ENCODE measurements around the gene CLDN24. TPM values are rescaled to one million over a fixed set of nuclear protein-coding genes. Genes with fewer than 3 reads are reported as not detected.

Gene CLDN24
- total and polyA plus RNA-seq, 2 experiments from 2014 or later, result not detected

DNA sequence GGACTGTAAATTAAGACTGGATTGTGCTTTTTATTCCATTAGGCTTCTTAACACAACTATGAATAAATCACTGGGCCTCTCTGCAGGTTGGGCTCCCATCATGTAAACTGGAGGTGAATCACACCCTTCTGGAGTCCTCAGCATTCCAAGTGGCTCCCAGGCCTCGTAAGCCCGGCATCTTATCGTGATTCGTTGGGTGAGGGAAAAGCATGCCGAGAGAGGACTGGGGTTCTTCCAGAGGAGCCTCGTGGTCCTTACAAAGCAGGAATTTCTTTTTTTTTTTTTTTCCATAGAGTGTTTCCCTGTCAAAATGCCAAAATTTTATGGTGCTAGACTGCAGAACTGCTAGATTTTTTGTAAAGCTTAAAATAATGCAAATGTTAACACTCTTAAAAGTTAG lies 22.2 kb downstream of the CLDN24 start:
- H3K27ac ChIP-seq, result no peak overlapping the region
- no peaks in the 10 kb centered on the region for H3K36me3 ChIP-seq
- no peaks in the 10 kb centered on the region for H3K9me3 ChIP-seq (ENCODE audit: low read depth)
- TF ChIP-seq, protein P1, sequence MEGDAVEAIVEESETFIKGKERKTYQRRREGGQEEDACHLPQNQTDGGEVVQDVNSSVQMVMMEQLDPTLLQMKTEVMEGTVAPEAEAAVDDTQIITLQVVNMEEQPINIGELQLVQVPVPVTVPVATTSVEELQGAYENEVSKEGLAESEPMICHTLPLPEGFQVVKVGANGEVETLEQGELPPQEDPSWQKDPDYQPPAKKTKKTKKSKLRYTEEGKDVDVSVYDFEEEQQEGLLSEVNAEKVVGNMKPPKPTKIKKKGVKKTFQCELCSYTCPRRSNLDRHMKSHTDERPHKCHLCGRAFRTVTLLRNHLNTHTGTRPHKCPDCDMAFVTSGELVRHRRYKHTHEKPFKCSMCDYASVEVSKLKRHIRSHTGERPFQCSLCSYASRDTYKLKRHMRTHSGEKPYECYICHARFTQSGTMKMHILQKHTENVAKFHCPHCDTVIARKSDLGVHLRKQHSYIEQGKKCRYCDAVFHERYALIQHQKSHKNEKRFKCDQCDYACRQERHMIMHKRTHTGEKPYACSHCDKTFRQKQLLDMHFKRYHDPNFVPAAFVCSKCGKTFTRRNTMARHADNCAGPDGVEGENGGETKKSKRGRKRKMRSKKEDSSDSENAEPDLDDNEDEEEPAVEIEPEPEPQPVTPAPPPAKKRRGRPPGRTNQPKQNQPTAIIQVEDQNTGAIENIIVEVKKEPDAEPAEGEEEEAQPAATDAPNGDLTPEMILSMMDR (IDR thresholded peaks at IDR 0.05; ENCODE audit: low read depth, low read length), result no peak
- no peaks in the 10 kb centered on the region for H3K4me1 ChIP-seq (ENCODE audit: low read depth)
- no peak overlapping the region for H3K4me3 ChIP-seq
- DNase-seq (ENCODE audit: low read depth in 1 of 2, low spot score in 1 of 2), result peak in 1 of 2 donors; percentile 35
- H3K27me3 ChIP-seq, result no peaks in the 10 kb centered on the region

GRCh38 chr4:183299464-183299863 lies 22.8 kb downstream of the CLDN24 start:
- Histone ChIP-seq H3K27me3 (no peaks in the 10 kb centered on the region), H3K27ac (no peak overlapping the region), H3K36me3 (no peaks in the 10 kb centered on the region), H3K4me3 (no peak overlapping the region), H3K4me1 (ENCODE audit: low read depth) (no peaks in the 10 kb centered on the region), H3K9me3 (ENCODE audit: low read depth) (no peaks in the 10 kb centered on the region)
- TF ChIP-seq, protein P1 (IDR thresholded peaks at IDR 0.05; ENCODE audit: low read depth, low read length), result no peak
- no peak for DNase-seq (ENCODE audit: low read depth in 1 of 2, low spot score in 1 of 2)

- Histone ChIP-seq H3K9me3 (ENCODE audit: low read depth) (no peaks in the 10 kb centered on the region), H3K36me3 (no peaks in the 10 kb centered on the region), H3K27me3 (no peaks in the 10 kb centered on the region), H3K4me3 (no peak overlapping the region), H3K27ac (no peak overlapping the region), H3K4me1 (ENCODE audit: low read depth) (no peaks in the 10 kb centered on the region)
- no peak for DNase-seq (ENCODE audit: low read depth in 1 of 2, low spot score in 1 of 2)
- TF ChIP-seq, protein P1 (IDR thresholded peaks at IDR 0.05; ENCODE audit: low read depth, low read length), result no peak
Measured at GRCh38 chr4:183297675-183298074, 24.6 kb downstream of the CLDN24 start.

DNA sequence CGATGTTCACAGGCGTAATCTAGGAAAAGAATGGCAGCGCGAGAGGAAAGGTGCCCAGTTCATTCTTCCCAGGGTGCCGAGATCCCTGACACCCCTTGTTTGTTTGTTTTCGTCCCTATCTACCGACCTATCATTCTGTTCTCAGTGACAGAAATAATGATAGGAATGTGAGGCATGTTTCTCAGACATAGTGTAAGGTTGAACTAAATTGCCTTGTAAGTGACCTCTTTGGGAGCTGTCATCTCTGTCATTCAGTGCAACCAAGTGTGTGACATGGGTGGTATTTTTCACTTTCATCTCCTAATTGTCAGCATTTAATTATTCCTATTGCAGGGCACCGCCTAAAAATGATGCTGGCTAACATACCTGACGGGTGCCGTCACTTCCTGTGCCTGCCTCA lies 26.5 kb downstream of the CLDN24 start:
- no peaks in the 10 kb centered on the region for H3K4me1 ChIP-seq (ENCODE audit: low read depth)
- TF ChIP-seq, protein P1 (IDR thresholded peaks at IDR 0.05; ENCODE audit: low read depth, low read length), result no peak
- no peak for DNase-seq (ENCODE audit: low read depth in 1 of 2, low spot score in 1 of 2)
- H3K27ac ChIP-seq, result peak overlapping the region; percentile 56
- no peaks in the 10 kb centered on the region for H3K9me3 ChIP-seq (ENCODE audit: low read depth)
- H3K36me3 ChIP-seq, result no peaks in the 10 kb centered on the region
- H3K4me3 ChIP-seq, result no peak overlapping the region
- H3K27me3 ChIP-seq, result no peaks in the 10 kb centered on the region

DNA sequence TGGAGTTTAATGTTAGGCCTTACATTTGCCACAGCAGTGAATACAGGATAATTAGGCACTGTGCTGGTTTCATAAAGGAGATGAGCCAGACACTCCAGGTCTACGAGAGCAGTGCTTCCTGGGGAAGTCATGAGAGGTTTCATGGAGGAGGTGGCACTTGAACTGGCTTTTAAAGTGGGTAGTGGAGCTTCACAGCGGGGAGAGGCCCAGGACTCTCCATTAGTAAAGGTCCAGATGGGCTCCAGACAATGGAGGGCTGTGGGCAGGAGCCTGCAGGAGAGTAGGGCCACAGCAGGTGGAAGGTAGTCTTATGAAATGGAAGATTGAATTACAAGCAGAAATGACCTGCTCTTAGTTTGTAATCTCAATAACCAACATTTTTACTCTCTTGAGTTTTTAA lies 31.2 kb downstream of the CLDN24 start:
- TF ChIP-seq, protein P1 (IDR thresholded peaks at IDR 0.05; ENCODE audit: low read depth, low read length), result no peak
- no peak overlapping the region for H3K4me3 ChIP-seq
- DNase-seq (ENCODE audit: low read depth in 1 of 2, low spot score in 1 of 2), result no peak
- peaks cover 7% of the 10 kb centered on the region for H3K36me3 ChIP-seq
- no peaks in the 10 kb centered on the region for H3K4me1 ChIP-seq (ENCODE audit: low read depth)
- no peaks in the 10 kb centered on the region for H3K9me3 ChIP-seq (ENCODE audit: low read depth)
- H3K27me3 ChIP-seq, result no peaks in the 10 kb centered on the region
- no peak overlapping the region for H3K27ac ChIP-seq

GRCh38 chr4:183289688-183290087 lies 32.5 kb downstream of the CLDN24 start:
- DNase-seq (ENCODE audit: low read depth in 1 of 2, low spot score in 1 of 2), result no peak
- Histone ChIP-seq H3K27ac (no peak overlapping the region), H3K4me3 (no peak overlapping the region), H3K9me3 (ENCODE audit: low read depth) (no peaks in the 10 kb centered on the region), H3K4me1 (ENCODE audit: low read depth) (no peaks in the 10 kb centered on the region), H3K36me3 (peaks cover 13% of the 10 kb centered on the region), H3K27me3 (no peaks in the 10 kb centered on the region)
- TF ChIP-seq, protein P1 (IDR thresholded peaks at IDR 0.05; ENCODE audit: low read depth, low read length), result no peak
